HG03045 (cell line): Measurements from ENCODE around the gene STPG2.

Experiments
- ATAC-seq: cut with Tn5 transposase; IDR thresholded peaks from one replicate; pipeline ENCODE4 v1.9.1; 2021; ENCODE audit warnings: mild to moderate bottlenecking, moderate library complexity; ENCODE audit not compliant: unreplicated experiment

STPG2 gene

DNA sequence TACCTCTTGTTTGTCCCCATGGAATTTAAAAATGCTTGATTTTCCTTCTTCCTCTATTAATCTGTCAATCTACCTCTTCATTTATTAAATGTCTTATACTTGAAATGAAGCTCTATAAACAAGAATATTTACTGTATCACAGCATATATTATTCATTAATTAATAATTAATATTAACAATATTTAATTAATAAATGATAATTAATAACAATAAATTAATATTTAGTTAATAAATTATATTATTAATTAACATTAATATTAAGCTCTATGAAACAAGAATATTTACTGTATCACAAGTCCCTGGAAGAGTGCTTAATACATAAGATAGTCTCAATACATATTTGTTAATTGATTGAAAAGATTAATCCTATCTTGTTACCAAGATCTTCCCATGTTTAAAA, 306.6 kb downstream of the STPG2 start:
- ATAC-seq, result no peak

DNA sequence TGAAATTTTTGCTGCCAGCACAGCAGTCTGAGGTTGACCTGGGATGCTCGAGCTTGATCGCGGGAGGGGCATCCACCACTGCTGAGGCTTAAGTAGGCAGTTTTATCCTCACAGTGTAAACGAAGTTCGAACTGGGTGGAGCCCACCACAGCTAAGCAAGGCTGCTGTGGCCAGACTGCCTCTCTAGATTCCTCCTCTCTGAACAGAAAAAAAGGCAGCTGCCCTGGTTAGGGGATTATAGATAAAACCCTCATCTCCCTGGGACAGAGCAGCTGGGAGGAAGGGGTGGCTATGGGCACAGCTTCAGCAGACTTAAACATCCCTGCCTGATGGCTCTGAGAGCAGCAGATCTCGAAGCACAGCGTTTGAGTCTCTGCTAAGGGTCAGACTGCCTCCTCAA, 314.6 kb downstream of the STPG2 start:
- no peak for ATAC-seq

DNA sequence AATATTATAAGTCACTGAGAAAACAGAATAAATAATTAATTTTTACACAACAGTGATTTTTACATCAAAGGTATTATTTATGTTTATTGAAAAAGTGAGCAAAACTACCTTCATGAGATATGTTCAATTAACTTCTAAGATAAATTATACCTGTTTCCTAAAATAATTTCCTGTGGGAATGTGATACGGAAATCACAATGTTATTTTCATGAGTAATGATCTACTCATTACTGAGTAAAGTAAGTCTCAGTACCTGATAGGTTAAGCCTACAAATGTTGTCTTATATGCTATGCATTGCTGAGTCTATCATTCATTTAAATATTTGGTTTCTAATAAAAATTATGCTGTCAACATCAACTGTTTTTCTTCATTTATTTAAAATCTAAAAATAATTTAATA, 324.0 kb downstream of the STPG2 start:
- no peak for ATAC-seq

DNA sequence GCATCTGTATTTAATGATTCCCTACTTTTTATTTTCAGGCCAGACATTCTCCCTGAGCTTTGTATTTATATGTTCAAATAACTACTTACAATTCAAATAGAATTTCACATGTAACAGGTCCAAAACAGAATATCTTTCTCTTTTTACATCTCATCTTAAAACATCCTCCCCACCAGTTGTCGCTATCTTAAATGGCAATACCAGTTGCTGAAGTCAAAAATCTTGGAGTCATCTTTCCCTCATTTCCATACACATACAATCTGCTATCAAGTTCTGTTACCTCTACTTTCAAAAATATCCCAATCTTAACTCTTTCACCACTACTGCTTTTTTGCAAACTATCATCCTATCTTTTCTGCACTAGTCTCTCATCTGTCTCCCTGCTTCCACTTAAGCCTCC, 330.5 kb downstream of the STPG2 start:
- ATAC-seq, result no peak

DNA sequence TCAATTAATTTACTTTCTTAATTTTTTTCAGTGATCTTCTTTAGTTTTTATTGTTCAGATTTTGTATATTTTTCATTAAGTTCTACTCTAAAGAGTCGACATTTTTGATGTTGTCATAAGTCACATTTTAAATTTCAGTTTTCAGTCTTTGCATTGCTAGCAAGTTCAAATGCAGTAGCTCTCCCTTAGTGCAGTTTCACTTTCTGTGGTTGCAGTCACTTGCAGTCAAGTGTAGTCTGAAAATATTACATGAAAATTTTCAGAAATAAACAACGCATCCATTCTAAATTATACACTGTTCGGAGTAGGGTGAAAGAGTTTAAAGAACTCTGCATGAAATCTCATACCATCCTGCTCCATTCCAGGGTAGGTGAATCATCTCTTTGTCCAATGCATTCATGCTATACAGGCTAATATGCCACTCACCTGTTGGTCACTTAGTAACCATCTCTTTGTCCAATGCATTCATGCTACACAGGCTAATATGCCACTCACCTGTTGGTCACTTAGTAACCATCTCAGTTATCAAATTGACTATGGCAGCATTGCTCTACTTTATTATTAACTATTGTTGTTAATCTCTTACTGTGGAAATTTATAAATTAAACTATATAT, 356.9 kb downstream of the STPG2 start:
- no peak for ATAC-seq

DNA sequence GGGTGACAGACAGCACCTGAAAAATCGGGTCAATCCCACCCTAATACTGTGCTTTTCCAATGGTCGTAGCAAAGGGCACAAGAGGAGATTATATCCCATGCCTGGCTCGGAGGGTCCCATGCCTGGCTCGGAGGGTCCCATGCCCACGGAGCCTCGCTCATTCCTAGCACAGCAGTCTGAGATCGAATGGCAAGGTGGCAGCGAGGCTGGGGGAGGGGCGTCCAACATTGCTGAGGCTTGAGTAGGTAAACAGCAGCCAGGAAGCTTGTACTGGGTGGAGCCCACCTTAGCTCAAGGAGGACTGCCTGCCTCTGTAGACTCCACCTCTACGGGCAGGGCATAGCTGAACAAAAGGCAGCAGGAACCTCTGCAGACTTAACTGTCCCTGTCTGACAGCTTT, 365.1 kb downstream of the STPG2 start:
- no peak for ATAC-seq

DNA sequence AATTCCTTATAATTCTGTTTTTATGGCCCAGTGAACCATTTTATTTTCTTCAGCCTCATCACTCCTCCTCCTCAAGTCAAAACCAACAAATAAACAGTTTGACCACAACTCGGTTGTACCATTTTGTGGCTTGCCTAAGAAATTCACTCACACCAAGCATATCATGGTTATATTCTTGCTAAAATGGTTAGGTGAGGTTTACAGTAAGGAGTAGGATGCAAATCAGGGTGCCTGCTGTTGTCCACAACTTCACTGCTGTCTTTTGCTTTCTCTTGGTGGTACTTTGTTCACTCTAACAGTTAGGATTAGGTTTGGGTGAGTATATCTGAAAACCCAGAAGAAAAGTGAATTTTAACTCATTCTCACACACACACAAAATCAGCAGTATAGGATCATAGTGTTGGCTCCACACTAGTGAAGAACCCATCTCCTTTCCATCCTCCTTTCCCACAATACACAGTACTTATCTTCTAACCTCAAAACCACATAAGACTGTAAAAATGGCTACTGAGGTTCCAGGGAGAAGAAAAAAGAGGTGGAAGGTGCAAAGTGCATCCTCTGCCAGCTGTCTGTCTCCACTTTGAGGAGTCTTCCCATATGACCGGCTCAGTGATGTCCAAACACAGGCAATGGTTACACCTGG, 368.8 kb downstream of the STPG2 start:
- no peak for ATAC-seq

DNA sequence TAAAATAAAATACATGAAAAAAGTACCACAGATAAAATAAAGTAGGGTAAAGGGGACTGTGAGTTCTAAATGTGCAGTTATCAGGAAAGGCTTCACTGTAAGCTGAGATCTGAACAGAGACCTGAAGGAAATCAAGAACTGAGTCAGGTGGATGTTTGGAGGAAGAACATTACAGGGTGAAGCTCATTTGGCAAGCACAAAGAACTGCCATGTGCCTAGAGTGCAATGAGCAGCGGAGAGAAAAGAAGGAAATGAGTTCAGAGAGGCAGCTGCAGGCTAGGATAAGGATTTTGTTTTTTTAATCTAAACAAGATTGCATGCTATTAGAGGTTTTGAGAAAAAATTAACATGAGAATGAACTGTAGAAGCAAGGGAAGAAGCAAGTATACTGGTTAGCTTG, 373.1 kb downstream of the STPG2 start:
- ATAC-seq, result no peak

DNA sequence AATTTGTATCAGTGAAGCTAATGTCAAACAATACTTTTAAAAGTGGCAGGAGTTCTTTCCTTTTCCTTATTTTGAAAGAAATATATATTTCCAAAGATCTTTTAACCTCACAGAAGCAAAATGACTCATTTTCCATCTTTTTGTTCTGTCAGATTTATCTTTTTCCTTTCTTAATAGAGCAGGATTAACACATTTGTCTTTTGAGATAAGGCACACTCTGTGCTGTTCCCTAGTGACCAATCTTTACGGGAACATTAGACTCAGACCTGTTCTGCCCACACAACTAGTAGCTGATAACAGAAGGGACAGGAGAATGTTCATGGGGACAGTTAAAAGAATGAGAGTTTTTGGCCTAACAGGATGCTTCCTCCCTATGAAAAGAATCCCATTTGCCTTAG, 381.2 kb downstream of the STPG2 start:
- ATAC-seq, result no peak

DNA sequence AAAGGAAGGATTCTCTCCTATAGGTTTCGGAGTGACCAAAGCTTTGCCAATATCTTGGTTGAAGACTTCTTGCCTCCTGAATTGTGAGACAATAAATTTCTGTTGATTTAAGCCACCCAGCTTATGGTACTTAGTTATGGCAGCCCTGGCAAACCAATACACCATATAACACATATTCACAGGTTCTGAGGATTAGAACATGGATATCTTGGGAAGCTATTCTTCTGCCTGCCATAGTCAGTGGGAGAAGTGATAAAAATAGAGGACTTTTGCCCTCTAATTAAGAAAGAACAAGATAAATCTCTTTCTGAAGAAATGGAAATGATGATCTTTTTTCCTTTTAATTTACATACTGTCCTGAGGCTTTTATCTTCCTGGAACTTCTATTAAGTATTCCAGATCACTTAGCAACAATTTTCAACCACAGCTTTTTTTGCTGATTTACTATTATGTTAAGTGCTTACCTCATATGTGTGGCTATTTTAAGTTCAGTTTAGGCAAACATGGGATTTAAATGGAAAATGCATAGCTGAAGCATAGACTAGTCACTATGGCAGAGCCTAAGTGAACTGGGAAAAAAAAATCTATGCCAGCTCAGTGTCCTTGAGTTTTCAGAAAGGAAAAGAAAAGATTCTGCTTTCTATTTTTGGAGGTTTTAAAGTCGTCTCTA, 381.7 kb downstream of the STPG2 start:
- ATAC-seq, result no peak

DNA sequence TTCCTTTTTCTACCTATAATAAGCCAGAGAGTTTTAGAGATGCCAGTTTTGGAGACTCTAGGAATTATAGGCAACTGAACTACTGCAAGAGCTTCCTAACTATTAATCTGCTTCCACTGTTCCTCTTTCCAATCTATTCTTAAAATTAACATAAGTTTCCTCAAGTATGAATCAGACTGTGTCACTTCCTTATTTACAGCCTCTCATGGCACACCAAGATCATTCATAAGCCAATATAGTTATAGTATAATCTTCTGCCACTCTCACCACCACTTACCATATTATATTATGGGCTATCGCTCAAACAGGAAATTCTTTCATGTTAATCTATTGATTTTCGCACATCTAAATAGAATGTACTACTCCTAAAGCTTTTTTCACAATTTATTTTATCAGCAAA, 383.5 kb downstream of the STPG2 start:
- ATAC-seq, result no peak

DNA sequence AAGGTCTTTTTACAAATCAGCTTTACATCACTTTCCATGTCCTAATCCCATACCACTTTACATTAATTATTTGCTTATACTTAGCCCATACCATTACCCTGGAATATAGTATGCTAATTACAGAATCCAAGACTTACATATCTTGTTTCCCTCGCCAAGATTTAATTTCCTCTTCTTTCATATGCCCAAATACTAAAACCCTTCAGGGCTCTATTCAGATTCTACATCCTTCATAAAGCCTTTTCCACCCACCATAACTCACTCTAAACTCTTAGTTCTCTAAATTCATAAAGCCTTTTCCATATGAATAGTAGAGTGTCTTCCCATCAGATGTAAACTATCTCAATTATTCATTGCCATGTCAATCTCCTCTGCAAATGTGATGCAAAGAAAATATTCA, 390.7 kb downstream of the STPG2 start:
- ATAC-seq, result no peak

DNA sequence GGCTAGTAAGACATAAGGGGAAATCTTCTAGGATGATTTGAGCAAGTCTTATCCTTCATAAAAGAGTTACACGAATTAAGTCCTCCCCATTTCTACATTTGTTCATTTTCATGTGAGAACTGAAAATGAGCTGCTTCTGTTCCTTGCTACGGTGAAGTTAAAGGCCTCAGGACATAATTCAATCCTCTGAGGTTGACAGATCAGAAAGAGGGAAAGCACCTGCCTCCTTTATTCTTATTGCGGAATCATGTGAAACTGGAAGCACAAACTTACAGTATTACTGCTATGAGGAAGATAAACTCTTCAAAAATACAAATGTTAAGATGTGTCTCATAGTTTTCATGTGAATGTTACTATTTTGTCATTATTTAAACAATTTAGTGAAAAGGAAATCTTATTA, 395.3 kb downstream of the STPG2 start:
- no peak for ATAC-seq

DNA sequence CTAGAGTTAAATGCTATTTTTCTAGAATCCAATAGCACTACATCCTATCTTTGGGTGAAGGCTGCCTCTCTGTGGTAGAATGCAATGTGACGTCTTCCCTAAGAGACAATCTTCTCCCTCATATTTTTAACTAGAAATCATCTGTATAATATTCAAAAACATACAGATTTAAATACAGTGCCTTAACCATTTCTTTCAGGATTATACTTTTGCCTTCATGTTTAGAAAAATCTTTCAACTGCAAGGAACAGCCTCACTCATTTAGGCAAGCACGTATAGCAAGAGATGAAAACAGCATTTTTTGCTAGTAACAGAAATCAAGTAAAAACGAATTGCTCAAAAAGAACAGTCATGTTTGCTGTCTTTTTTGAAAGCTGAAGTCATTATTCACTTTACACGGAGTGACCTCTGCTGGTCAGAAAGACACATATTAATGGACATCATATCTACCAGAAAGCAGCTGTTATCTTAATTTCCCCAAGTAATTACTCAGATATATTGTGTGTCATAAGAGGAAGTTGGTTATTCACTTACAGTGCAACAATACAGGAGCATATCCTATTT, 422.3 kb downstream of the STPG2 start:
- ATAC-seq, result no peak

DNA sequence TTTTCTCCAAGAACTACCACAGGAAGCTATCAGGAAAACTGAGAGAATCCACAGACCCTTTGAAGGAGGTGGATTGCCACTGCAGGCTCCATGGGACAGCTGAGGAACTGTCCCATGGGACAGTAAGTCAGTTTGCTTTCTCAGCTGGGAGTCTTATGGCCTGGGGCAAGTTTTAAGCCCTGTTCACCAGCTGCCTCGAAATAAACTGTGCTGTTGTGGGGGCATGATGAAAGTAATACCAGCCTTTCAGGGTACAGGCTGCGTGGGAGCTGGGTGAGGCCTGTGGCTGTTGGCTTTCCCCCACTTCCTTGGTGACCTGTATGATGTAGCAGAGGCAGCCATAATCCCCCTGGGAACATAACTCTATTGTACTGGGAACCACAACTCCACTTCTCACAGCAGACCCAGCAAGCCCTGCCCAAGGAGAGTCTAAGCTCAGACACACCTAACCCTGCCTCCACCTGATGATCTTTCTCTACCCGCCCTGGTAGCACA, 452.1 kb downstream of the STPG2 start:
- ATAC-seq, result no peak

DNA sequence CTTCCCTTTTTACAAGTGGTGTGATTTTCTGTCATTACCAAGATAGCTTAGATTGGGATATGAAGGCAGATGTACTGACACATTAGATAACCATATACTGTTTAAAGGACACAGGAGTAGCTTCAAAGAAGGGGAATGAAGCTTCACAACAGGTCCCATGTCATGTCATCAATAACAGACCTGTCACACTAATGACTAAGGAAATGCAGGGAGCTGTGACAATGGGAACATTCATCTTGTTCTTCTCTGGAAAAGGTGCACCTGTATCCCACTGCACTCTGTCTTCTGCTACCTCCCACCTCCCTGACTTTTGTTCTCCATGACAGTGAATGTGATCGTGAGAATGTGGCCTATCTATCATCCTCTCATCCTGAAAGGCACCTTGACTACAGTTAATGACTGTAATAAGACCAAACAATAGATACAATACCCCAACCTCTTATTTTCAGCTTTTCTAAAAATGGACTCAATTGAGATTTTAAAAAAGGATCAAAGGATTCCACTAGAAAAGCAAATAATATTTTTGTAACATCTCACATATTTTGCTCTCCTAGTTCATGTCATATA, 472.5 kb downstream of the STPG2 start:
- ATAC-seq, result no peak

DNA sequence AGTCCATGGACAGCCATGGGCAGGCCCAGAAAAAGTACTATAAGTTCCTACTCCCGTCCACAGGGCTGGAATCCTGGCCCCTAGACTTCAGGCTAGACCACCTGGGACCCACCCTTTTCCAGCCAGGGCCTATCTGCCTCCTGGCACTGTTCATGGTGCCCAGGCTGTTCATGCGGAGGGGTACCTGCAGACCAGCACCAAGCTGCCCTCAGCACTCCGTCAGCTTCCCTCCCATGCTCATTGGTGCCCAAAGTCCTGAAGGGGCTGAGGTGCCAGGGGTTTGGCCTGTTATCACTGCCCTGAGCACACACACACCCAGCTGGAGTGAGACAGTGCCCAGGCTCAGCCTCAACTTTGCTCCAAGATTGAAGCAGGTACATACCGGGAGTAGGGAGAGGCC, 477.7 kb downstream of the STPG2 start:
- no peak for ATAC-seq

DNA sequence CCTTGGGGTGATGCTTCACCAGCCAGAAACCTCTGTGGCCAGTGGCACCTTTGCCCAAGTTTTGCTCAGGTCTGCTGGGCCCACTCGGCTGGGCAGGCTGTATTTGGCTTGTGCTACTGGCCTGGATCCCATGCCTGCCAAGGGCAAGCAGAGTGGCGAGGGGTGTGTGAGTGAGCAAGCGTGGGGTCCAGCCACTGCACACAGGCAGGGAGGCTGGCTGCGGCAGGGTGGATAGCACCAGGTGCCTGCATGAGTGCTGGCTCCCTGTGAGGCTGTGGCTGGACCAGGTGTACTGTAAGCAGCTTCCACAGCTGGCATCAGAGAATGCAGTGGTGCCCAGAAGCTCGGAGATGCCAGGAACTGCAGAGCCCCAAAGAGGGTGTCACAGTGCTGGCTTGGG, 478.5 kb downstream of the STPG2 start:
- ATAC-seq, result no peak

DNA sequence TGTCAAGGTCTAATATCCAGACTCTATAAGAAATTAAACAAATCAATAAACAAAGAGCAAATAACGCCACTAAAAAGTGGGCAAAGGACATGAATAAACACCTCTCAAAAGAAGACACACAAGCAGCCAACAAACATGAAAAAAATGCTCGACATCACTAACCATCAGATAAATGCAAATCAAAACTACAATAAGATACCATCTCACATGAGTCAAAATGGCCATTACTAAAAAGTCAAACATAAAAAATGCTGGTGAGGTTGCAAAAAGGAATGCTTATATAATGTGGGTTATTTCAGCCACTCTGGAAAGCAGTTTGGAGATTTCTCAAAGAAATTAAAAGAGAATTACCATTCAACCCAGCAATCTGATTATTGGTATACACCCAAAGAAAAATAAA, 481.1 kb downstream of the STPG2 start:
- no peak for ATAC-seq

DNA sequence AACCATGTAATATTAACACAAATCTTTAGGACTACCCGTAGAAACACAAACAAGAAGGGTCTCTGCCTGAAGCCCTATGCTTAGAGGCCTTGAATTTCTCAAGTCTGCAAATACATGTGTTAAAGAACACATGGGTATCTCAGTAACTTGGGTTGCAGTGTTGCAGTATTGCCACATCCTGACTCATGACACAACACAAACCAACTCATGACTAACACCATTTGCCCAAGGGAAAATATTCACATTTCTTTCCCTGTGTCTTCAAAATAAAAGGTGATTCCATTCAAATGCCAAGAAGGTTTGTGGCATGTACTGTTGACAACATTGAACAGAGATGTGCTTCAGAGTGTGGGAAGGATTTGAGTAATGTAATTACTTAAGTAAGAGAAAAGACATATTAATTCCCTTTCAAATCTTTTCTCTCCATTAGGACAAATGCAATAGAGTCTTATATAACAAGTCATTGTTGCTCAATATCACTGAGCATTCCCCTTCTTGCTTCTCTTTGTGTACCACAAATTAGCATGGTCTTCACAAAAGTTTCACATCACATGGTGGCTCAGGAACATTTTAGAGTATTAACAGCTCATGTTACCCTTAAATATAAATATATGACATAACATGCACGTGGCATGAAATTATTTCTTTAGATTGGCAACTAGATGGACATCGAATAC, 487.1 kb downstream of the STPG2 start:
- no peak for ATAC-seq

DNA sequence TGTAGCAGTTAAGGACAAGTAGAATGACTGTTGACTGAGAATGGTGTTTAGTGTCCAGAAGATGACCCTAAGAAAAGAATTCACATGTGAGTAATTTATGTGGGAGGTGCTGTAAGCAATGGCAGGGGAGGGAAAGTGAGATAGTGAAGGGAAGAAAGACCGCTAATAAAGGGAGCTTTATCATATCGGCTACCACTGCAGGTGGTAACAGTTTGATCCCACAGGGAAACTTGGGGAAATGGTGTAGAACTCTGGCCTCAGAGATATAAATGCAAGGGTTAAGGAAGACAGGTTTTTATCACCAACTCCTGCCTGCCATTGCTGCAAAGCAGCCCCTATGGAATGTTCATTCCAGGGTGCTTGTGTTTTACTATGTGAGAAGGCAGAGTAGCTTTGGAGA, 489.6 kb downstream of the STPG2 start:
- ATAC-seq, result no peak
